PC-9 (cell line): ENCODE results near the gene CNRIP1. TPM values are rescaled to one million over a fixed set of nuclear protein-coding genes. Genes with fewer than 3 reads are reported as not detected.
A peak's percentile ranks its signal among the peaks of the same experiment; 100 is the strongest.

Source experiments
- BruUV-seq: library from RNA; stranded (reverse); fragments of 400-500 nt; replicated peaks from 2 replicates; lab custom pipeline; 2021; lab: Mats Ljungman, UMichigan
- CTCF ChIA-PET: fragments of 300-600 bp; sonication (Branson Sonifier 250); formaldehyde crosslinking; loops from one replicate; lab custom pipeline; 2022; ENCODE audit warnings: antibody characterized with exemption; lab: Charles Lee
- POLR2A ChIA-PET: fragments of 300-600 bp; sonication (Branson Sonifier 250); formaldehyde crosslinking; loops from one replicate; lab custom pipeline; 2022; ENCODE audit warnings: antibody characterized with exemption; ENCODE audit not compliant: unreplicated experiment; lab: Charles Lee
- DNase-seq, 2 experiments: peaks; one replicate each; pipeline versions ENCODE4 v3.0.0 to v3.0.0-alpha.2; 2015 to 2022; ENCODE audit warnings: mixed read lengths in 1 of 2
- H2AFZ ChIP-seq: fragments of 200-600 bp; sonication (generic); 2 replicates; pipeline ENCODE4 v1.8.1; 2017; ENCODE audit warnings: antibody characterized with exemption
- H3F3A ChIP-seq: fragments of 200-600 bp; sonication (generic); 2 replicates; pipeline ENCODE4 v1.8.1; 2017; ENCODE audit warnings: antibody characterized with exemption, mild to moderate bottlenecking, low read depth; ENCODE audit not compliant: insufficient read depth
- H3K27ac ChIP-seq: fragments of 200-600 bp; sonication (generic); 2 replicates; pipeline ENCODE4 v1.6.1; 2016; ENCODE audit warnings: mixed run types
- H3K27me3 ChIP-seq: fragments of 200-600 bp; sonication (generic); 2 replicates; pipeline ENCODE4 v1.6.1; 2016; ENCODE audit warnings: low read depth, mixed run types; ENCODE audit not compliant: insufficient read depth
- H3K36me3 ChIP-seq: fragments of 200-600 bp; sonication (generic); 2 replicates; pipeline ENCODE4 v1.6.1; 2016; ENCODE audit warnings: low read depth, mixed run types
- H3K4me1 ChIP-seq: fragments of 200-600 bp; sonication (generic); replicated peaks from 2 replicates; pipeline ENCODE4 v1.6.1; 2016; ENCODE audit warnings: mixed run types; ENCODE audit not compliant: insufficient read depth
- H3K4me2 ChIP-seq: fragments of 200-600 bp; sonication (generic); 2 replicates; pipeline ENCODE4 v1.6.1; 2017; ENCODE audit warnings: mixed run types
- H3K4me3 ChIP-seq: fragments of 200-600 bp; sonication (generic); 2 replicates; pipeline ENCODE4 v1.6.1; 2016; ENCODE audit warnings: mixed run types
- H3K79me2 ChIP-seq: fragments of 200-600 bp; sonication (generic); 2 replicates; pipeline ENCODE4 v1.6.1; 2017; ENCODE audit warnings: low read depth, mixed run types
- H3K9me2 ChIP-seq: fragments of 200-600 bp; sonication (generic); 2 replicates; pipeline ENCODE4 v1.8.1; 2017; ENCODE audit warnings: mild to moderate bottlenecking; ENCODE audit not compliant: insufficient read depth
- H3K9me3 ChIP-seq: fragments of 200-600 bp; sonication (generic); 2 replicates; pipeline ENCODE4 v1.8.1; 2016; ENCODE audit warnings: low read depth; ENCODE audit not compliant: insufficient read depth
- H4K20me1 ChIP-seq: fragments of 200-600 bp; sonication (generic); 2 replicates; pipeline ENCODE4 v1.8.1; 2017; ENCODE audit not compliant: insufficient read depth
- CTCF ChIP-seq: fragments of 200-600 bp; sonication (generic); conservative IDR thresholded peaks from 2 replicates; pipeline ENCODE4 v1.6.1; 2017; ENCODE audit warnings: mixed run types, antibody characterized with exemption, mild to moderate bottlenecking, moderate library complexity
- EZH2 ChIP-seq: fragments of 200-600 bp; sonication (generic); IDR thresholded peaks from 2 replicates; pipeline ENCODE4 v1.8.0; 2017; ENCODE audit warnings: antibody characterized with exemption, low read depth
- intact Hi-C: fragments of 100-400 bp; cut with micrococcal nuclease; formaldehyde crosslinking; loops from one replicate; pipeline ENCODE4 v1.10.0; 2022; ENCODE audit not compliant: unreplicated experiment
- total RNA-seq: library from RNA; stranded (reverse); gene quantifications from 2 replicates; pipeline ENCODE4 v1.2.3, GENCODE V29; 2021

Gene CNRIP1
- total RNA-seq, 1 experiment from 2014 or later = not detected

DNA sequence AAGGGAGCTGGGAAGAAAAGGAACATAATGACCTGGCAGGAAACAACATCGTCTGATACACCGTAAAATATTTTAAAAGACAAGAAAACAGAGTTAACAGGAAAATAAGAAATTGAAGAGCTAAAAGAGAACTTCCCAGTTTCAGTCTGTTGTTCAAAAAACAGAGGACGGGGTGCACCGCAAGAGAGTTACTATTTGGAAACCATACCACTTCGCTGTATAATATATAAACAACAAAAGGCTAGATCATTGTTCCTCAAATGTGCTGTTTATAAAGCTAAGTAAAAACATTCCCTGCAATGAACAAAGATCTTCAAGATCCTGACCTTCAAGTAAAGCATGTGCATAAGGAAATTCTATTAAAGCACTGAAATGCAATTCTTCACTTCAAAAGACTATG lies 69.6 kb downstream of the CNRIP1 start:
- Histone ChIP-seq H3K79me2 (peaks cover 85% of the 10 kb centered on the region), H2AFZ (0 out of 2 replicates have a peak overlapping the region, but pooled peaks have one; percentile 88), H3K27ac (peak overlapping the region; percentile 81; the same call in 1 of the 2 replicates), H3F3A (peaks cover 17% of the 10 kb centered on the region), H4K20me1 (peaks cover 53% of the 10 kb centered on the region), H3K4me1 (peaks cover 42% of the 10 kb centered on the region), H3K4me3 (peak overlapping the region; percentile 96), H3K9me3 (no peaks in the 10 kb centered on the region), H3K9me2 (no peaks in the 10 kb centered on the region), H3K4me2 (peak overlapping the region; percentile 97), H3K27me3 (no peaks in the 10 kb centered on the region), H3K36me3 (no peaks in the 10 kb centered on the region)
- intact Hi-C loops = loop anchor here (5.0 to 10.0 kb wide), 3 partner anchors 63 to 185 kb away; partner anchors contain the start of gene C1D
- no TSS peak for BruUV-seq
- no peak for DNase-seq
- no peak for TF ChIP-seq CTCF
- TF ChIP-seq EZH2 = no peak
- POLR2A ChIA-PET = interaction anchor here (0.6 kb wide), 1 partner anchor 57 kb away, joined by 3 read pairs; no protein-coding TSS in a partner anchor
- CTCF ChIA-PET = interaction anchor here (0.8 to 1.5 kb wide), 3 partner anchors 43 to 59 kb away, joined by 3 to 5 read pairs (median 4); no protein-coding TSS in a partner anchor

DNA sequence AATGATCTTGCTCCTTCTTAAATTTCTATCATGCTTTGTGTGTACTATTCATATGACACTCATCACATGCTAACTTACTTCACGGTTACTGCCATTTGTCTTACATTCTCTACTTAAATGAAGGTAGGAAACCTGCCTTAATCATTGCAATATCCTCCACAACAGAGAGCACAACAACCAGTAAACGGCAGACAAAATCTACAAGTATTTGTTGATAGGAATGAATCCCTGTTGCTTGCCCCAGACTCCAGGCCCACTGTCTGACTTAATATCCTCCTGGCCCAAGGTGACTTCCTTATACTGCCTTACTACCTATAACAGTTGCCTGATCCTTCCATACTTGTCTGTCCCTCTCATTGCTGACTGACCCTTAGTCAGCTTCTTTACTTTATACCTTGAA lies 70.9 kb downstream of the CNRIP1 start:
- Histone ChIP-seq H3K9me3 (no peaks in the 10 kb centered on the region), H3F3A (peaks cover 21% of the 10 kb centered on the region), H3K79me2 (peaks cover 85% of the 10 kb centered on the region), H3K9me2 (no peaks in the 10 kb centered on the region), H3K4me3 (no peak overlapping the region), H3K4me2 (peak overlapping the region; percentile 97), H3K27me3 (no peaks in the 10 kb centered on the region), H3K27ac (no peak overlapping the region), H4K20me1 (peaks cover 67% of the 10 kb centered on the region), H3K4me1 (peaks cover 30% of the 10 kb centered on the region), H2AFZ (no peak overlapping the region), H3K36me3 (no peaks in the 10 kb centered on the region)
- ChIA-PET POLR2A (no interaction called here), CTCF (no interaction called here)
- TF ChIP-seq CTCF (no peak), EZH2 (no peak)
- intact Hi-C loops = no loop called here
- DNase-seq = no peak
- BruUV-seq = no TSS peak

DNA sequence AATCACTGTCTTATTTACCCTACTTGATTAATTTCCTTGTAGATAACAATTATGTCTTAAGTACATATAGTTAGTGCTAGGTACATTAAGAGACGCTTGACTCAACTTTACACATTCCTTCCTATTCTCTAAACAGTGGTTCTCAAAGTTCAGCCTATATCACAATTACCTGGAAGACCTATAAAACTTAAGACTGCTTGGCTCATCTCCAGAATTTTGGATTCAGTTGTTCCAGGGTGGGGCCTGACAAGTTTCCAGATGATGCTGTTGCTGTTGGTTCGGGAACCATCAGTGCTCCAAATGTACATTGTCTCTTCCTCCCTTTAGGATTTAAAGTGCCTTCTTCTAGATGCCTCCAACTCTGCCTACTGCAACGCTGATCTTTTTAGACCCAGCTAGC lies 71.4 kb downstream of the CNRIP1 start:
- H4K20me1 ChIP-seq = peaks cover 72% of the 10 kb centered on the region
- peaks cover 20% of the 10 kb centered on the region for H3F3A ChIP-seq
- no peak overlapping the region for H2AFZ ChIP-seq
- H3K4me1 ChIP-seq = peaks cover 28% of the 10 kb centered on the region
- DNase-seq = no peak
- no TSS peak for BruUV-seq
- no peak overlapping the region; the same call in 1 of the 2 replicates for H3K4me2 ChIP-seq
- POLR2A ChIA-PET = no interaction called here
- intact Hi-C loops = no loop called here
- no peak overlapping the region for H3K4me3 ChIP-seq
- CTCF ChIA-PET = no interaction called here
- no peaks in the 10 kb centered on the region for H3K27me3 ChIP-seq
- H3K9me3 ChIP-seq = no peaks in the 10 kb centered on the region
- no peak overlapping the region for H3K27ac ChIP-seq
- no peaks in the 10 kb centered on the region for H3K36me3 ChIP-seq
- TF ChIP-seq EZH2 (no peak), CTCF (no peak)
- no peaks in the 10 kb centered on the region for H3K9me2 ChIP-seq
- H3K79me2 ChIP-seq = peaks cover 87% of the 10 kb centered on the region
